ENCODE measurements around the gene HOXA9. TPM values are rescaled to one million over a fixed set of nuclear protein-coding genes. Genes with fewer than 3 reads are reported as not detected.

The HOXA9 gene
- total and polyA plus RNA-seq, 2 of the 8 experiments (the other 6 are each of a cell fraction or from before 2014, with no cell fraction given): not detected

DNA sequence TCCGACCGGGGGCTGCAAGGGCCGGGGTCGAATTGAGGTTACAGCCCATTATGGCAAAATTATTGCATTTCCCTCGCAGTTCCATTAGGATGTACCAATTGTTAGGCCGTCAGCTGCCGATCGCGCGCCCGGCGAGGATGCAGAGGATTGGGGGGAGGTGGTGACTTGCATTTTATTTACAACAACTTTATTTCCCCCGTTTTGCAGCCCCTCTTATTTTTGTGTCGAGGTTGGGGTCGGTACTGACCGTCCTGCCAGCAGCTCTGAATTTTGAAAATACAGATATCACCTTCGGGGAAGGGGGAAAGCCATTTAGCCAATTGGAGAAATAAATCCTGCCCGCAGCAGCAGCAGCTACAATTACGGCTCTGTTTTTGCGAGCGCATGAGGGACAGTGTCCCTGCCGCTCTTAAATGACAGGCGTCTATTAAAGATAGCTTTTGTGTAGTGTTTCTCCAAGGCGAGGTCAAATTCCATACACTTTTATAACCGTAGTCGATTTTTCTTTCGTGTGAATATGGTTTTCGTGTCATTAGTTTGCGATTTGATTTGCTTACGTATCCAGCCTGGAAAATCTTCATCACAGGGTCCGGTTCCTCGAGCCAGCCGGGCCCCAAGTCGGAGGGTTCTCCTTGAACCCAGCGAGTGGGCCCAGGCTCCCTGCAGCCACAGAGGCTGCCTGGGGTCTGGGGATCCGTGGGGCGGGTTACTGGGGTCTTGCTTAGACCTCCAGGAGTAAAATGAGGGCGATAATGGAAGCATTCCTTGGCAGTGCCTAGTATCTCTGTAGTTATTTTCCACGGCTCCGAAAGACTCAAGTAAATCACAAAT is 21.2 kb downstream of the HOXA9 start:
- Histone ChIP-seq H2AFZ (ENCODE audit: low read length) (no peak overlapping the region), H3K23me2 (ENCODE audit: low read depth, low read length) (peaks cover 9% of the 10 kb centered on the region), H3K4me1 (replicated peaks in 1 of 4; ENCODE audit: control insufficient read depth in 3 of 4, insufficient read depth in 4 of 4, low read length in 3 of 4) (peaks cover 0 to 10% (median 5%) of the 10 kb centered on the region in 4 experiments; a peak in 5 of 7 replicates), H3K27me3 (replicated peaks in 1 of 4; ENCODE audit: control insufficient read depth in 3 of 4, extremely low read depth in 1 of 4, insufficient read depth in 3 of 4, low read length in 3 of 4) (peaks cover 97 to 100% (median 99%) of the 10 kb centered on the region in 4 experiments), H3K18ac (ENCODE audit: extremely low read depth, low read length) (no peak overlapping the region), H3K9me3 (ENCODE audit: insufficient read depth in 2 of 2, low read depth in 1 of 2, low read length in 1 of 2) (peaks cover 0 to 3% of the 10 kb centered on the region in 2 experiments; a peak in 1 of 4 replicates), H3K27ac (ENCODE audit: low read depth, low read length) (no peak overlapping the region), H3K56ac (replicated peaks; ENCODE audit: insufficient read length, low read depth, low read length) (no peak overlapping the region), H2BK12ac (ENCODE audit: low read depth, low read length) (no peak overlapping the region), H3K79me2 (ENCODE audit: control insufficient read depth in 1 of 2, insufficient read depth in 2 of 2, low read length in 2 of 2) (no peaks in the 10 kb centered on the region), H2AK5ac (ENCODE audit: low read depth, low read length) (no peak overlapping the region), H3K23ac (ENCODE audit: insufficient read length) (no peak overlapping the region), H2BK120ac (replicated peaks; ENCODE audit: low read depth, low read length) (no peak overlapping the region), H4K8ac (ENCODE audit: extremely low read depth, insufficient read depth, low read length) (no peak overlapping the region), H4K91ac (replicated peaks; ENCODE audit: insufficient read length, low read length) (no peak overlapping the region), H2BK5ac (ENCODE audit: low read depth, low read length) (no peak overlapping the region), H3K4me2 (ENCODE audit: insufficient read depth in 1 of 2, low read depth in 2 of 2, low read length in 2 of 2) (peak overlapping the region in 1 of 2 experiments; percentile 70; a peak in 1 of 4 replicates), H3K9ac (replicated peaks in 1 of 4; ENCODE audit: extremely low read depth in 1 of 4, low read depth in 3 of 4, low read length in 3 of 4) (no peak overlapping the region), H3K4me3 (ENCODE audit: extremely low read depth in 1 of 4, insufficient read depth in 2 of 4, low read depth in 3 of 4, low read length in 4 of 4) (no peak overlapping the region; a peak in 1 of 8 replicates), H4K20me1 (replicated peaks in 1 of 2; ENCODE audit: control insufficient read depth in 1 of 2, insufficient read depth in 2 of 2, low read length in 2 of 2) (peaks cover 26 to 31% of the 10 kb centered on the region in 2 experiments), H4K5ac (ENCODE audit: insufficient read length, low read depth, low read length) (no peak overlapping the region), H3K36me3 (ENCODE audit: control insufficient read depth in 2 of 4, insufficient read depth in 4 of 4, low read length in 3 of 4) (peaks cover 0 to 6% (median 0%) of the 10 kb centered on the region in 4 experiments; a peak in 1 of 8 replicates), H2BK15ac (ENCODE audit: low read length) (no peak overlapping the region), H3K14ac (ENCODE audit: insufficient read length) (no peak overlapping the region), H3K4ac (replicated peaks; ENCODE audit: insufficient read length, low read depth, low read length) (no peak overlapping the region), H3K79me1 (ENCODE audit: low read depth, low read length) (no peaks in the 10 kb centered on the region), H2BK20ac (ENCODE audit: low read length) (no peak overlapping the region)
- no peak for DNase-seq (ENCODE audit: low read depth in 1 of 2, low spot score in 2 of 2)
- ChIA-PET CTCF (ENCODE audit: partially characterized antibody) (interaction anchor here (0.7 to 12.5 kb wide), 43 partner anchors 10 to 1288 kb away, joined by 3 to 123 read pairs (median 6); partner anchors contain the start of genes HOXA1, HOXA10, HOXA3 and HOXA4), POLR2A (ENCODE audit: partially characterized antibody) (interaction anchor here (1.4 kb wide), 1 partner anchor 8 kb away, joined by 5 read pairs; the partner anchor contains the start of gene HOXA3)
- no peak for TF ChIP-seq MAFK (IDR thresholded peaks at IDR 0.05; ENCODE audit: low read depth, low read length)
- TF ChIP-seq USF2 (IDR thresholded peaks at IDR 0.05; ENCODE audit: low read length): no peak
- FAIRE-seq: no peak
- WGBS, 2 experiments (ENCODE audit: extremely low coverage in 1 of 2, insufficient coverage in 1 of 2, insufficient read length in 1 of 2, insufficient replicate concordance in 2 of 2, low coverage in 1 of 2, low lambda C conversion rate in 2 of 2, missing lambda C conversion rate in 1 of 2): 39% methylated on average over 39 of the region's 40 CpGs; no CpG with 5 or more reads in 1 of the 2 experiments

Measured in H1 (cell line).